ENCODE results near the gene AATK. TPM values are rescaled to one million over a fixed set of nuclear protein-coding genes. Genes with fewer than 3 reads are reported as not detected.

Gene AATK
- total and polyA plus RNA-seq, 2 of the 4 experiments (the other 2 are of a cell fraction), result under 0.01 to 0.21 TPM

DNA sequence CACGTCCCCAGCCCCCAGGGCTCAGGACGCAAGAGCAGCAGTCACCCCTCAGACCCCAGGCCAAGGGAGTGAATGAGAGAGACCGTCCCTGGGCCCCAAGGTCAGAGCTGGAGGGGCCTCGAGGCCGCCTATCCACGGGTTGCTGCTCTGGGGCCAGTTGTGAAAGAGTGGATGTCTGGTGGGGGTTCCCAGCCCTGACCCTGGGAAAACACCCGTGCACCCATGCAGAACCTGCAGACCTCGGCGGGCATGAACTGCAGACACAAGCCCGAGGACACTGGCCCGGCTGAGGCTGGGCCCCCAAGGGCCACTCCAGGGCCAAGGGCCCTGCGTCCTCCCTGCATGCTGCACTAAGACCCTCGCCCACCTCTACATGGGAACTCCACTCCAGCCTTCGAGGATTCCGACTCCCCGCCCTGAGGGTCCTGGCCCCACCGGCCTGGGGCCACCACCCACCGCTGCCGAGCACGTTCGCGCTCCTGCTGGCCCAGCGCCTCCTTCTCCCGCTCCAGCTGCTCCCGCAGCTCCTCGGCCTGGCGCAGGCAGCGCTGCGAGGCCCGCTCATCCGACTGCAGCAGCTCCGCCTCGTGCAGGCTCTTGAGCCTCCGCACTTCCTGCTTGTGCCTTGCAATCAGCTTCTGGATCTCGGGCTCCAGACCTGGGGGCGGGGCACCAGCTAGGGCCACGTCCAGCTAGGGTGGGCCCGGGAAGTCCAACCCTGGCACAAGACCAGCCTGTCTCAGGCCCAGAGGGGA lies 27.6 kb upstream of the AATK start:
- Histone ChIP-seq H2BK15ac (ENCODE audit: low read depth, low read length) (no peak overlapping the region), H3K27ac (ENCODE audit: insufficient read depth, low read length) (no peak overlapping the region), H3K56ac (ENCODE audit: extremely low read depth, insufficient read depth, low read length) (no peak overlapping the region), H2BK20ac (ENCODE audit: low read depth, low read length) (no peak overlapping the region), H3K23ac (ENCODE audit: low read depth, low read length) (no peak overlapping the region), H3K9ac (ENCODE audit: low read depth, low read length) (no peak overlapping the region), H2BK5ac (ENCODE audit: low read depth, low read length, poor library complexity, severe bottlenecking) (no peak overlapping the region), H3K4me3 (ENCODE audit: insufficient read depth, low read depth, low read length) (no peak overlapping the region), H3K4ac (ENCODE audit: low read depth, low read length) (no peak overlapping the region), H4K91ac (ENCODE audit: insufficient read depth, low read depth, low read length) (no peak overlapping the region), H4K8ac (ENCODE audit: low read depth in 2 of 2, low read length in 2 of 2) (no peak overlapping the region), H2BK120ac (ENCODE audit: low read depth, low read length) (no peak overlapping the region), H3K4me1 (ENCODE audit: control insufficient read depth, insufficient read depth, low read length) (no peaks in the 10 kb centered on the region), H2AFZ (replicated peaks; ENCODE audit: low read length, poor library complexity) (no peak overlapping the region), H3K18ac (ENCODE audit: low read depth, low read length) (no peak overlapping the region), H3K27me3 (ENCODE audit: control insufficient read depth, insufficient read depth, low read length) (no peaks in the 10 kb centered on the region), H3K79me1 (ENCODE audit: low read depth in 1 of 2, low read length in 2 of 2) (no peaks in the 10 kb centered on the region), H3K14ac (replicated peaks; ENCODE audit: low read depth, low read length) (no peak overlapping the region), H3K9me1 (ENCODE audit: insufficient read depth, low read length) (no peaks in the 10 kb centered on the region), H3K4me2 (ENCODE audit: low read depth, low read length) (no peak overlapping the region), H3K36me3 (ENCODE audit: control insufficient read depth, insufficient read depth, low read length) (peaks cover 11% of the 10 kb centered on the region), H2AK5ac (ENCODE audit: low read depth, low read length) (no peak overlapping the region), H2AK9ac (replicated peaks; ENCODE audit: low read depth, low read length, poor library complexity) (no peak overlapping the region), H4K5ac (ENCODE audit: low read depth, low read length) (no peak overlapping the region), H3K9me3 (ENCODE audit: control insufficient read depth, insufficient read depth, low read length) (no peaks in the 10 kb centered on the region), H4K20me1 (ENCODE audit: insufficient read depth, low read length) (no peaks in the 10 kb centered on the region; the same call in 1 of the 2 replicates)
- dilution Hi-C loops (cut with HindIII; ENCODE audit: low sequenced_read_pairs, unreplicated experiment) (no loop called here), in situ Hi-C loops (cut with MboI; ENCODE audit: low sequenced_read_pairs) (no loop called here), intact Hi-C loops (cut with micrococcal nuclease) (no loop called here)
- WGBS, 2 experiments (ENCODE audit: extremely low coverage in 2 of 2, insufficient read length in 1 of 2), result 86% methylated on average over 34 of the region's 38 CpGs; no CpG with 5 or more reads in 1 of the 2 experiments
- DNase-seq (no peak), ATAC-seq (ENCODE audit: low read depth) (no peak)
- POLR2A ChIA-PET (ENCODE audit: unreplicated experiment), result no interaction called here
- BruUV-seq (replicated peaks), result no TSS peak
- CTCF ChIA-PET, result no interaction called here
- TF ChIP-seq FOS (IDR thresholded peaks at IDR 0.05; ENCODE audit: low read depth, low read length), result no peak
- TF ChIP-seq, protein P1, sequence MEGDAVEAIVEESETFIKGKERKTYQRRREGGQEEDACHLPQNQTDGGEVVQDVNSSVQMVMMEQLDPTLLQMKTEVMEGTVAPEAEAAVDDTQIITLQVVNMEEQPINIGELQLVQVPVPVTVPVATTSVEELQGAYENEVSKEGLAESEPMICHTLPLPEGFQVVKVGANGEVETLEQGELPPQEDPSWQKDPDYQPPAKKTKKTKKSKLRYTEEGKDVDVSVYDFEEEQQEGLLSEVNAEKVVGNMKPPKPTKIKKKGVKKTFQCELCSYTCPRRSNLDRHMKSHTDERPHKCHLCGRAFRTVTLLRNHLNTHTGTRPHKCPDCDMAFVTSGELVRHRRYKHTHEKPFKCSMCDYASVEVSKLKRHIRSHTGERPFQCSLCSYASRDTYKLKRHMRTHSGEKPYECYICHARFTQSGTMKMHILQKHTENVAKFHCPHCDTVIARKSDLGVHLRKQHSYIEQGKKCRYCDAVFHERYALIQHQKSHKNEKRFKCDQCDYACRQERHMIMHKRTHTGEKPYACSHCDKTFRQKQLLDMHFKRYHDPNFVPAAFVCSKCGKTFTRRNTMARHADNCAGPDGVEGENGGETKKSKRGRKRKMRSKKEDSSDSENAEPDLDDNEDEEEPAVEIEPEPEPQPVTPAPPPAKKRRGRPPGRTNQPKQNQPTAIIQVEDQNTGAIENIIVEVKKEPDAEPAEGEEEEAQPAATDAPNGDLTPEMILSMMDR (conservative IDR thresholded peaks at IDR 0.05; ENCODE audit: low read depth, low read length), result no peak
- no peak for TF ChIP-seq MAFK (IDR thresholded peaks at IDR 0.05; ENCODE audit: low read depth, low read length)
- TF ChIP-seq, protein P2, sequence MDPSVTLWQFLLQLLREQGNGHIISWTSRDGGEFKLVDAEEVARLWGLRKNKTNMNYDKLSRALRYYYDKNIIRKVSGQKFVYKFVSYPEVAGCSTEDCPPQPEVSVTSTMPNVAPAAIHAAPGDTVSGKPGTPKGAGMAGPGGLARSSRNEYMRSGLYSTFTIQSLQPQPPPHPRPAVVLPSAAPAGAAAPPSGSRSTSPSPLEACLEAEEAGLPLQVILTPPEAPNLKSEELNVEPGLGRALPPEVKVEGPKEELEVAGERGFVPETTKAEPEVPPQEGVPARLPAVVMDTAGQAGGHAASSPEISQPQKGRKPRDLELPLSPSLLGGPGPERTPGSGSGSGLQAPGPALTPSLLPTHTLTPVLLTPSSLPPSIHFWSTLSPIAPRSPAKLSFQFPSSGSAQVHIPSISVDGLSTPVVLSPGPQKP (IDR thresholded peaks at IDR 0.05; ENCODE audit: borderline replicate concordance, low read depth, low read length), result no peak
- TF ChIP-seq CEBPB (IDR thresholded peaks at IDR 0.05; ENCODE audit: low read depth, low read length), result no peak
- no peak for TF ChIP-seq POLR2A (IDR thresholded peaks at IDR 0.05; ENCODE audit: low read depth, low read length)

All from IMR-90 (cell line).